ENCODE results near the gene KRTAP2-3.
"Not testable (repeated sequence)": the region's sequence is repeated elsewhere in the genome, so short reads cannot be mapped to it uniquely, and the experiment has no call there.

Gene KRTAP2-3, protein sequence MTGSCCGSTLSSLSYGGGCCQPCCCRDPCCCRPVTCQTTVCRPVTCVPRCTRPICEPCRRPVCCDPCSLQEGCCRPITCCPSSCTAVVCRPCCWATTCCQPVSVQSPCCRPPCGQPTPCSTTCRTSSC

DNA sequence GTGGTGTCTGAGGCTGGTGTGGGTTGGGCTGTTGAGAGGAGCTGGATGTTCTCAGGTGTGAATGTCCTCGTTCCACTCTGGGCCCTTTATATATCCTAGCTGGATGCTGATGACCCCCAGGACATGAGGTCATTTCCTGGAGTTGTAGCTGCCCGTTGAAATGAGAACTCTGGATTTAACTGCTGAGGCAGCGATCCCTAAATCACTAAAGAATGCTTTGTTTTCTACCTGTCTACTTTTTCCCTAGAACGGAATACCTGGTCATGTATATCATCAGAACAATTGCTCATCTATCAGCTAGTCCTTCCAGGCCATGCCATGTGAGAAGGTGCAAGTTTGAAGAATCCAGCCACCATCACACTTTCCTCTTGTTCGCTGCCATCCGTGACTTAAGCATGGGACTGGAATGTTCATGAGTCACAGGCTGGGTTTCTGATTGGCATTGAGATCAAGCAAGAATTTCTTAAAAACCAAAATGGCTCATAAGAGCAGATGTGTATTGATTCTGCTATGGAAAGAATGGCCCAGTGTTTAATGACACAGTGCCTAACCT, at the start of gene KRTAP2-3:
TSS of gene KRTAP2-3 (minus strand) at position 63 of the 553 bp plus-strand sequence. CDS start 64 bp downstream, outside the sequence.
- no peak for DNase-seq

GRCh38 chr17:41108728-41109386, 48.9 kb upstream of the KRTAP2-3 start:
- not testable (repeated sequence) for DNase-seq

DNA sequence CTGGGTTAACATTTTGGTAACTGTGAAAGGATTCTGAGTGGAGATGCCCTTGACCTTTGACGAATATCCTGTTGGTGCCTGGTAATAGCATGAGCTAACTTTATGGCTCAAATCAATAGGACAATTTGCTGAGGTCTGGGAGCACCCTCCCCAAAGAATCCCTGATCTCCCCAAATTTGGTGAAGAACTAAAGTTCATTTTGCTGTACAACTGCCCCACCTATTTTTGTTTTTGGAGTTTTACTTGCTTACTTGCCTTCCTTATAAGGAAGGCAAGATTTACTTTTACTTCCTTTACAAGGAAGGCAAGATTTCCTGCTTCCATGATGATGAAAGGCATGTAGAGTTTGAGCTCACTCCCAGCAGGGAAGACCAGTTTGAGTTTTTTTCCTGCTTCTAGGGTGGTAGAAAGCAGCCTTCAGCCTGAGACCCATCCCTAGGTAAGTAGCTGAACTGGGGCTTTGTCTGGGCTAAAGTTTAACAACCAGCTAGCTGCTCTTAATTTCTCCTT, 48.1 kb upstream of the KRTAP2-3 start:
- no peak for DNase-seq

DNA sequence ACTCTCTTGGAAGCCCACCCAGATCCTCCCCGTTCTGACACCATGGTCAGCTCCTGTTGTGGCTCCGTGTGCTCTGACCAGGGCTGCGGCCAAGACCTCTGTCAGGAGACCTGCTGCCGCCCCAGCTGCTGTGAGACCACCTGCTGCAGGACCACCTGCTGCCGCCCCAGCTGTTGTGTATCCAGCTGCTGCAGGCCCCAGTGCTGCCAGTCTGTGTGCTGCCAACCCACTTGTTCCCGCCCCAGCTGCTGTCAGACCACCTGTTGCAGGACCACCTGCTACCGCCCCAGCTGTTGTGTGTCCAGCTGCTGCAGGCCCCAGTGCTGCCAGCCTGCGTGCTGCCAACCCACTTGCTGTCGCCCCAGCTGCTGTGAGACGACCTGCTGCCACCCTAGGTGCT, 45.4 kb upstream of the KRTAP2-3 start, which contains the start of gene KRTAP4-9:
TSS of gene KRTAP4-9 (plus strand) at position 43 of the 400 bp plus-strand sequence. CDS start at position 43, 0 bp downstream.
- not testable (repeated sequence) for DNase-seq

GRCh38 chr17:41104386-41105038, 44.6 kb upstream of the KRTAP2-3 start:
- DNase-seq: not testable (repeated sequence)

DNA sequence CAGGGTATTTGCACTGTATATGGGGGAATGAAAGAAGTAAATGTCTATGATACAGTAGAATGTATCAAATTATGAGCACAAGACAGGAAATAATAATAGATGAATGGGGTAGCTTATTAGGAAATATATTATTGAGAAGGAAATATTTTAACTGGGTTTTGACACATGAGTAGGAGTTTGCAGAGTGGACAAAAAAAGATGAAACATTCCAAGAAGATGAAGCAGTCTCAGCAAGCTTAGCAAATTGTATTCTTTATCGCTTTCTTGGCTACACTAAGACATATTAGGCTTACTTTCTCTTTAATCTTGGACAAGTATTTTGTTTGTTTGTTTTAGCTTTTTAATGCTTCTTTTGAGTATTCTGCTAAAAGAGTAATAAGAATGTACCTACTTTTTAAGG, 44.0 kb upstream of the KRTAP2-3 start:
- DNase-seq: no peak

GRCh38 chr17:41101586-41102259, 41.8 kb upstream of the KRTAP2-3 start, which contains the start of gene KRTAP4-16:
Gene KRTAP4-16, minus strand, starts transcription at chr17:41102209. Its CDS starts 0 bp downstream, at chr17:41102209.
- DNase-seq: no peak

DNA sequence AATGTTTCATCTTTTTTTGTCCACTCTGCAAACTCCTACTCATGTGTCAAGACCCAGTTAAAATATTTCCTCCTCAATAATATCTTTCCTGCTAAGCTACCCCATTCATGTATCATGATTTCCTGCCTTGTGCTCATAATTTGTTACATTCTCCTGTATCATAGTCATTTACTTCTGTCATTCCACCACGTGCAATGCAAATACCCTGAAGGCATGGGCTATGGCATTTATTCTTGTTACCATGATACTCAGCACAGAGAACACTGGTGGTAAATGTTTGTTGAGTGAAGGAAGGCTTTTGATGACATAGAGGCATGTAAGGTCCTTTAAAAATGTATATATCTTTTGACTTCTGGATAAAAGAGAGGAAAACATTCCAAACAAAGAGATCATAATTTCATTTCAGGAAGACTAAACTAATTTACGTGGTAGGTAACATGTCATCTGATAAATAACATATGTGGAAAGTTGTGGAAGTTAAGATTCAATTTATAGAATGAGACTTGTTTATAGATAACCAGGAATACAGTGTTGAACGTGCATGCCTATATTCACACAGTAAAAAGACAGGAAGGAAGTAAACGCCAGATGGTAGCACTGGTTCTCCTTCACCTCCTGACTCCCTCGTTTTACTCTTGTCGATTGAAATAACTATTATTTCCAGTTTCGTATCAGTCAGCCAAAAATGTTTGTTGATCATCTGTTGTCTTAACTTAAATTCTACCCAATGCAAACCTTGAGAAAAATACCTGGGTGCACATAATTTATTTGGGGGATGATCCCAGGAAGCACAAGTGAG, 40.0 kb upstream of the KRTAP2-3 start:
- not testable (repeated sequence) for DNase-seq

DNA sequence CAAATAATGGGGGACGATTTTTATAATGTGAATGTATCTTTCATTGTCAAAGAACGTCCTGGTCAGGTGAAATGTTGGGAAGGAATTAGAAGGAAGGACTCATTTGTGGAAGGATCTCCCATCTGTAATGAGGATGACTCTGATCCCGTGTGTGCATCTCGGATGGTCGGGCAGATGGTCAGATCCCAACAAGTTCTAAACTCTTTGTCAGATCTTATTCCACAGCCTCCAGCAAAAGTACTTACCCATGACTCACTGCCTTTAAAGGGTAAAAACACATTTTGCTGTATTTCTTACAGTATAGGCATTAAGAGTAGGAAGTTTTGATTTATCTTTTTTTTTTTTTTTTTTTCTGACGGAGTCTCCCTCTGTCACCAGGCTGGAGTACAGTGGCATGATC, 38.6 kb upstream of the KRTAP2-3 start:
- no peak for DNase-seq

GRCh38 chr17:41098042-41098441, 38.1 kb upstream of the KRTAP2-3 start, which contains the start of gene KRTAP4-8:
Gene KRTAP4-8, minus strand, starts transcription at chr17:41098142. Its CDS starts 58 bp downstream, at chr17:41098084.
- DNase-seq: no peak

DNA sequence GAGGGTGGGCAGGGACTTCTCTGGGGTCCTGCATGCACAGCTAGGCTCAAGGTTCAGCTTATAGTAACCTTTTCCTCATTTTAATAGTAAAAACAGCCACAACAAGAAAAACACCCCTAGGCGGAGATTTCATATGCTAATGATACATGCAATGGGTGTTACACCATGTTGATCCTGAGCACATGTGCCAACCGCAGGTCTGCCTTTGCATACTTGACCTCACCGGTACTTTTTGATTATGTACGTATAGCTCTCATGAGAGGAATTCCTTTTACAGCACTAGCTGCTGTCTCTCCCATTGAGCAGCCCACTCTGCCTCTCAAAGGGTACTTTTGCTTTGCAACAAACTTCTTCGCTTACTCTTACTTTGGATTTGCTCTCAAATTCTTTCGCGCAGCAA, 36.1 kb upstream of the KRTAP2-3 start:
- no peak for DNase-seq

DNA sequence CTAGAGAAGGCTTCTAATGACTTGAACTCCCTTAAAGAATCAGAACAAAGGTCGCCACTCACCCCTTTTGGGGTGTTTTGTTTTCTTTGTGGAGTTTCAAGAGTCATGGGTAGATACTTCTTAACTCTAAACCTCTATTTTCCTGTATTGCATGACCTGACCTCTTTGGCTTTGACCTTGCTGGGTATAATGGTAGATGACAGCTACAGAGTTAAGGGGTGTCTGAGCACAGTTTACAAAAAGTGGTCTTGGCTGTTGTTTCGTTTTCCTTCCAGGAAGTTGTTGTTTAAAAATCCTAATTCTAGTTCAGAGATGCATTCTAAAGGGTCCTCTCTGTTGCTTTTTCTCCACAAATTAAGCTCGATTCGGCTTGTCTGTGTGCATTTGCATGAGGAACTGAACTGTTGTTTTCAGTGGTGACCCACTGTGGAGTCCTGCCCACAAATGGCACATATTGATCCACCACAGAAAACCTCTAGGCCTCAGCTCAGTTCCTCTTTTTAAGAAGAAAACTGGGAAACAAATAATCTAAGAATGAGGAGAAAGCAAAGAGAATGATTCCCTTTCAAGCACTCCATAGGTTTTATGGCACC, 28.9 kb upstream of the KRTAP2-3 start:
- not testable (repeated sequence) for DNase-seq

GRCh38 chr17:41084100-41084856, 24.4 kb upstream of the KRTAP2-3 start, which contains the start of gene KRTAP4-7:
Gene KRTAP4-7, plus strand, starts transcription at chr17:41084150. Its CDS starts 57 bp downstream, at chr17:41084207.
- not testable (repeated sequence) for DNase-seq

DNA sequence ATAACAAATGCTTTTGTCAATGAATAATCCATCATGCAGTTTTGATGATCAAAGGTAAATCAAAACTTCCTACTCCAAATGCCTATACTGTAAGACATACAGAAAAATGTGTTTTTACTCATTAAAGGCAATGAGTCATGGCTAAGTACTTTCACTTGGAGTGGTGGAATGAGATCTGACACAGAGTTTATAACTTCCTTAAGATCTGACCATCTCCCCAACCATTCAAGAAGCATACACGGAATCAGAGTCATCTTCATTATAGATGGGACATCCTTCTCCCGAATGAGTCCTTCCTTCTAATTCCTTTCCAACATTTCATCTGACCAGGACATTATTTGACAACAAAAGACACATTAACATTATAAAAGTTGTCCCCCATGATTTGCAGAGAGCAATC, 23.5 kb upstream of the KRTAP2-3 start:
- DNase-seq: not testable (repeated sequence)

DNA sequence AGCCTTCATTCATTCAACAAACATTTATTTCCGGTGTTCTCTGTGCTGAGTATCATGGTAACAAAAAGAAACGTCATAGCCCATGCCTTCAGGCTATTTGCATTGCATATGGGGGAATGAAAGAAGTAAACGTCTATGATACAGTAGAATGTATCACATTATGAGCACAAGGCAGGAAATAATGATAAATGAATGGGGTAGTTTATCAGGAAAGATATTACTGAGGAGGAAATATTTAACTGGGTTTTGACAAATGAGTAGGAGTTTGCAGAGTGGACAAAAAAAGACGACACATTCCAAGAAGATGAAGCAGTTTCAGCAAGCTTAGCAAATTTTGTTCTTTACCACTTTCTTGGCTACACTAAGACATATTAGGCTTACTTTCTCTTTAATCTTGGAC, 22.7 kb upstream of the KRTAP2-3 start:
- no peak for DNase-seq

DNA sequence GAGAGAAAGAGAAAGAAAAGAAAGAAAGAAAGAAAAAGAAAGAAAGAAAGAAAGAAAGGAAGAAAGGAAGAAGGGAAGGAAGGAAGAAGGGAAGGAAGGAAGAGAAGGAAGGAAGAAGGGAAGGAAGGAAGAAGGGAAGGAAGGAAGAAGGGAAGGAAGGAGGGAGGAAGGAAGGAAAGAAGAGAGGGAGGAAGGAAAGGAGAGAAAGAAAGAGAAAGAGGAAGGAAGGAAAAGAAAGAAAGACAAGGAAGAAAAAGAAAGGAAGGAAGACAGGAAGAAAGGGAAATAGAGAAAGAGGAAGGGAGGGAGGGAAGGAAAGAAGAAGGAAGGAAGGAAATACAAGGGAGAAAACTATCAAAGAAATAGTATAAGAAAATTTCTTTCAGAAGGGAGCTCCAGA, 16.9 kb upstream of the KRTAP2-3 start:
- no peak for DNase-seq

DNA sequence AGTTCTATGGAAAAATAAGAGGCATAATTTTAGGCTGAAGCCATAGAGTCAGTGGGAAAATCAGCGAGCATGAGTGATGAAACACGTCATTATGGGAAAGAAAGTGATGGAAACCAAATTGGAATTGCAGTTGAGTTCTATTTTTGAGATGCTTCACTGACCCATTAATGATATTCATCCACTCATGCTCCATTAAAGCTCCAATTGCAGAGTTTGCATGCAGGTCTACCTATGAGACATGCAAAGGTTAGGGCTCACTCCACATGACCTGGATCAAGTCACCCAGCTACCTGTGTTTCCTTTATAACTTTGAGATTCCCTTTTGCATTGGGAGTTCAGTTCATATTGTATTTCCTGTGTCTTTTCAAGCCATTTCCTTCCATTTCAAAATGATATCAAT, 13.8 kb upstream of the KRTAP2-3 start:
- no peak for DNase-seq

DNA sequence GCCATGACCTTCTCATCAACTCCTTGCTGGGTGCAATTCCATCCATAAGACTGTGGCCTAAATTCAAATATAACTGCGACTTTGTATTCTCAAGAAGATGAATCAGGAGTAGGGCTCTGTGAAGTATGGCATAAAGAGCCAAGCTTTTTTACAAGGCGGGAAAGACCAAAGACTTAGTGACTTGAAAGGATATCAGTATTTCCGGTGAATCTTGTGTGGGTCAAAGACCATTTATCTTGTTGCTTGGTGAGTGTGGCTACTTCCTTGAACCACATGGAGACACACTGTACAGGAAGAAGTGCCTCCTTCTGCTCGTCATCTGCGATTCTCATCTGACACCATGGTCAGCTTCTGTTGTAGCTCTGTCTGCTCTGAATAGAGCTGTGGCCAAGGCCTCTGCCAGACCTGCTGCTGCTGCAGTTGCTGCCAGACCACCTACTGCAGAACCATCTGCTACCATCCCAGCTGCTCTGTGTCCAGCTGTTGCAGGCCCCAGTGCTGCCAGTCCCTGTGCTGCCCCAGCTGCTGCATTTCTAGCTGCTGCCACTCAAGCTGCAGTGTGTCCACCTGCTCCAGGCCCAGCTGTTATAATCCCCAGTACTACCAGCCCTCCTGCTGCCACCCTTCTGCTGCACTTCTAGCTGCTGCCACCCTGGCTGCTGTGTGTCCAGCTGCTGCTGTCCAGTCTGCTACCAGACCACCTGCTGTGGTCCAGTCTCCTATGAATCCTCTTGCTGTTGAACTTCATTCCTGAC, 11.9 kb upstream of the KRTAP2-3 start:
- no peak for DNase-seq

GRCh38 chr17:41069031-41069430, 9.1 kb upstream of the KRTAP2-3 start:
- DNase-seq: no peak

GRCh38 chr17:41067281-41067680, 7.4 kb upstream of the KRTAP2-3 start:
- no peak for DNase-seq
